H1 (cell line): ENCODE data around the gene ADAMTS6.

Experiments
- CHD2 ChIP-seq: IDR thresholded peaks from 2 replicates; pipeline ENCODE4 v1.6.1; 2012; ENCODE audit warnings: low read length, improper control_type of control experiment
- EP300 ChIP-seq, 2 experiments: IDR thresholded peaks; 1 replicate in 1 of 2; 2 replicates in 1 of 2; pipeline ENCODE4 v1.6.1; 2011 to 2012; ENCODE audit warnings: low read depth in 2 of 2, low read length in 2 of 2, mild to moderate bottlenecking in 2 of 2, borderline replicate concordance in 1 of 2, inconsistent platforms in 1 of 2, moderate library complexity in 1 of 2

DNA sequence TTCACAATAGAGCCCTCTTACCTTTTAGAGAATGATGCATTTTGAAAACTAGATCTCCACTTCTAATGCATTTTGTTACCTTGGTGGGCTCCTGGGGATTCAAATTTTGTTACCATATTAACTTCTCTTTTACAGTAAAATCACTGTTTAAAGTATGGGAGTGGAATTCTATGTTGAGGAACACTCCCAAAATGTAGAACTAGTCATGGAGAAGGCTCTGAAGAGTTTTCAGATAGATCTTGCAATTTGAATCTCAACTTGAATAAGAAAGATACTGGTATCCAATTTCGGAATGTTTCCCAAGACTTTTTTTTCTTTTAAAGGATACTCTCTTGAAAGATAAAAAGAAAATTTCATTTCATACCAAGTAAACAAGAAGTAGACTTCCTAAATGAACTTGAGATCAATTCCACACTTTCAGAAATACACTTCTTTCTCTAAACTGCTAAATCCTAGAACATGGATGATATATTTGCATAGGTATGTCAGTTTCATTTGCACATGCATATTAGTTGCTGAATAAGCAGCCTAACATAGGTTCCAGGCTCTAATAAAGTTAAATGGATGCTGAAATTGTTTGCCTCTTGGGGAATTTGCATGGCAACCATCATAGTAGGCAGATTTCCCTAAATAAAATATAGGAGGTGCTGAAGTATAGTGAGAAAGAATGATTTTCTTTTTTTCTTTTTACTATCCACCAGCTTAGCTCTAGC is 205.4 kb downstream of the ADAMTS6 start:
- TF ChIP-seq CHD2 (no peak), EP300 (IDR thresholded peaks at IDR 0.05; ENCODE audit: borderline replicate concordance in 1 of 2, low read depth in 2 of 2, low read length in 2 of 2) (no peak)
